Endothelial cell of umbilical vein (primary cell): Measurements from ENCODE around the gene OSBPL9. TPM values are rescaled to one million over a fixed set of nuclear protein-coding genes. Genes with fewer than 3 reads are reported as not detected.

ENCODE experiments used
- BruUV-seq: library from RNA; stranded (reverse); fragments of 400-500 nt; replicated peaks from 2 replicates; lab custom pipeline; 2021; lab: Mats Ljungman, UMichigan
- CTCF ChIA-PET: fragments of 300-600, 350-600 bp; sonication (Branson Sonifier 250); formaldehyde crosslinking; loops from one replicate; lab custom pipeline; 2021; ENCODE audit warnings: antibody characterized with exemption, inconsistent platforms; lab: Charles Lee
- POLR2A ChIA-PET: fragments of 300-600, 350-600 bp; sonication (Branson Sonifier 250); formaldehyde crosslinking; loops from one replicate; lab custom pipeline; 2021; ENCODE audit warnings: antibody characterized with exemption, inconsistent platforms; lab: Charles Lee
- DNase-seq: peaks from one replicate; pipeline ENCODE4 v3.0.0-alpha.2; 2011; ENCODE audit warnings: low read depth, low spot score
- FAIRE-seq: peaks from 2 replicates; lab custom pipeline; 2011; peaks lifted over from hg19 to GRCh38; lab: Jason Lieb, UNC
- H2AFZ ChIP-seq: 2 replicates; pipeline ENCODE4 v1.6.0; 2012; ENCODE audit warnings: low read depth, low read length, control low read depth, inconsistent platforms
- H3K27ac ChIP-seq: 2 replicates; pipeline ENCODE4 v1.5.1; 2011; ENCODE audit warnings: low read depth, mild to moderate bottlenecking, control low read depth, low read length, moderate library complexity; ENCODE audit not compliant: insufficient read depth
- H3K27me3 ChIP-seq, 2 experiments: 2 replicates each; pipeline versions ENCODE4 v1.6.0 to v1.6.1; 2011; ENCODE audit warnings: low read length in 2 of 2, mixed read lengths in 1 of 2; ENCODE audit not compliant: control insufficient read depth in 2 of 2, insufficient read depth in 2 of 2
- H3K36me3 ChIP-seq, 2 experiments: 2 replicates in 1 of 2; 3 replicates in 1 of 2; pipeline ENCODE4 v1.5.1; 2011; ENCODE audit warnings: low read length in 2 of 2, mild to moderate bottlenecking in 1 of 2, moderate library complexity in 1 of 2; ENCODE audit not compliant: control insufficient read depth in 2 of 2, insufficient read depth in 2 of 2; ENCODE audit errors: extremely low read depth in 1 of 2
- H3K4me1 ChIP-seq: 3 replicates; pipeline ENCODE4 v1.5.1; 2011; ENCODE audit warnings: mild to moderate bottlenecking, low read length; ENCODE audit not compliant: control insufficient read depth, insufficient read depth; ENCODE audit errors: extremely low read depth
- H3K4me2 ChIP-seq: 2 replicates; pipeline ENCODE4 v1.6.1; 2011; ENCODE audit warnings: low read length, control low read depth, mixed read lengths; ENCODE audit not compliant: insufficient read depth
- H3K4me3 ChIP-seq, 3 experiments: fragments of 200-600 bp in 1 of 3; sonication (generic), shearing (Covaris generic) in 1 of 3; replicated peaks in 1 of 3; 2 replicates each; pipeline ENCODE4 v1.5.1; 2011 to 2016; ENCODE audit warnings: control low read depth in 3 of 3, low read length in 3 of 3, mild to moderate bottlenecking in 2 of 3, inconsistent platforms in 1 of 3, low read depth in 1 of 3, moderate library complexity in 1 of 3; ENCODE audit not compliant: insufficient read depth in 1 of 3
- H3K79me2 ChIP-seq: 2 replicates; pipeline ENCODE4 v1.6.0; 2012; ENCODE audit warnings: low read length, inconsistent platforms; ENCODE audit not compliant: control insufficient read depth, insufficient read depth
- H3K9ac ChIP-seq: replicated peaks from 2 replicates; pipeline ENCODE3; 2011; ENCODE audit warnings: low read length, control low read depth; ENCODE audit not compliant: insufficient read depth; ENCODE audit errors: extremely low read depth
- H3K9me1 ChIP-seq: replicated peaks from 3 replicates; pipeline ENCODE4 v1.6.0; 2011; ENCODE audit warnings: mild to moderate bottlenecking, low read length; ENCODE audit not compliant: control insufficient read depth, insufficient read depth; ENCODE audit errors: extremely low read depth
- H3K9me3 ChIP-seq: replicated peaks from 2 replicates; pipeline ENCODE4 v1.5.1; 2012; ENCODE audit warnings: low read length, inconsistent platforms; ENCODE audit not compliant: control insufficient read depth, insufficient read depth
- H4K20me1 ChIP-seq: replicated peaks from 2 replicates; pipeline ENCODE3; 2011; ENCODE audit warnings: mild to moderate bottlenecking, low read length; ENCODE audit not compliant: control insufficient read depth, insufficient read depth; ENCODE audit errors: extremely low read depth
- CTCF ChIP-seq, 2 donors: IDR thresholded peaks; 1 replicate in 1 of 2; 2 replicates in 1 of 2; pipeline ENCODE4 v1.5.1; 2011; ENCODE audit warnings: low read length in 2 of 2, mild to moderate bottlenecking in 2 of 2, moderate library complexity in 2 of 2, control low read depth in 1 of 2, inconsistent platforms in 1 of 2, low read depth in 1 of 2; ENCODE audit not compliant: insufficient read depth in 1 of 2; ENCODE audit errors: extremely low read depth in 1 of 2
- EZH2 ChIP-seq: IDR thresholded peaks from 2 replicates; pipeline ENCODE4 v1.6.1; 2012; ENCODE audit warnings: borderline replicate concordance, low read depth, mild to moderate bottlenecking, moderate library complexity, low read length, inconsistent platforms; ENCODE audit not compliant: severe bottlenecking
- FOS ChIP-seq: IDR thresholded peaks from 2 replicates; pipeline ENCODE4 v1.6.1; 2011; ENCODE audit warnings: mild to moderate bottlenecking, low read length, moderate library complexity, borderline replicate concordance; ENCODE audit not compliant: insufficient read depth
- GATA2 ChIP-seq: IDR thresholded peaks from 2 replicates; pipeline ENCODE4 v1.7.0; 2011; ENCODE audit warnings: low read depth, mild to moderate bottlenecking, moderate library complexity, mixed read lengths, low read length; ENCODE audit not compliant: insufficient read length, insufficient read depth
- JUN ChIP-seq: IDR thresholded peaks from 2 replicates; pipeline ENCODE4 v1.6.1; 2011; ENCODE audit warnings: borderline replicate concordance, low read depth; ENCODE audit not compliant: insufficient read length, insufficient read depth
- MAX ChIP-seq: IDR thresholded peaks from 2 replicates; pipeline ENCODE4 v1.6.1; 2011; ENCODE audit not compliant: insufficient read depth, insufficient read length
- MYC ChIP-seq: IDR thresholded peaks from one replicate; pipeline ENCODE4 v1.6.1; 2011; ENCODE audit warnings: mild to moderate bottlenecking, low read depth, low read length
- POLR2A ChIP-seq: IDR thresholded peaks from 2 replicates; pipeline ENCODE4 v1.6.1; 2012; ENCODE audit warnings: low read depth, mild to moderate bottlenecking, control low read depth, low read length
- POLR2AphosphoS5 ChIP-seq: IDR thresholded peaks from 2 replicates; pipeline ENCODE4 v1.6.1; 2012; ENCODE audit warnings: low read depth, mild to moderate bottlenecking, control low read depth, low read length, moderate library complexity; ENCODE audit not compliant: insufficient read depth
- dilution Hi-C: fragments of 300-500 bp; cut with MboI; formaldehyde crosslinking; loops from one replicate; pipeline ENCODE4 v1.15.0; 2019; ENCODE audit warnings: low sequenced_read_pairs; ENCODE audit not compliant: extremely low pct_ligation_motif_present
- intact Hi-C: fragments of 100-400 bp; cut with micrococcal nuclease; formaldehyde crosslinking; loops from one replicate; pipeline ENCODE4 v1.10.0; 2022
- polyA plus RNA-seq, 4 experiments: library from polyadenylated mRNA; depleted of rRNA in 3 of 4; stranded (reverse) in 3 of 4; unstranded in 1 of 4; fragments of >200 nt; gene quantifications; 2 replicates each; pipeline versions ENCODE4 v1.2.1 to v1.2.3, GENCODE V29; 2011 to 2012; ENCODE audit warnings: missing spikeins in 1 of 4
- total RNA-seq: library from RNA; stranded (reverse); gene quantifications from 2 replicates; pipeline ENCODE4 v1.2.3, GENCODE V29; 2021

OSBPL9 gene
- total and polyA plus RNA-seq, 2 donors (not counting 3 experiments of a cell fraction or from before 2014, with no cell fraction given) = 46.2 to 80.3 TPM

DNA sequence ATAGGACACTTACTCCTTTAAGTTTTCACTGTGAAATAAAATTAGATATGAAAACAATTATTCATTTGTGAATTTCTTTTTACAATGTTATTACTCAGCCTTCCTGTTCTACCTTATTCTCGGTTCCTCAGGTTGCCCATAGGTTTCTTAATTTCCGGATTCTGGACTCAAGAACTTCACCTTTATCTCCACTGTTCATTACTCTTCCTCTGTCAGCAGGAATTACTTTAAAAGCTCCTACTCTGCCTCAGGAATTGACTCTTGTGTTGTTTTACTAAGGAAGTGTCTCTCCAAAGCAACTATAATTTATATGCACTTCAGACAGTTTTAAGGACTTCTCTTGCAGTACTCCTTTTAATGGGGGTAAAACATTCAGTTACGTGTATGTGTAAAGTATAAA is 123.8 kb downstream of the OSBPL9 start:
- TF ChIP-seq MYC = no peak
- TF ChIP-seq CTCF (IDR thresholded peaks at IDR 0.05; ENCODE audit: extremely low read depth in 1 of 2, insufficient read depth in 1 of 2, low read depth in 1 of 2, low read length in 2 of 2) = no peak
- no peak for TF ChIP-seq POLR2A
- no peak for TF ChIP-seq JUN
- no peak for TF ChIP-seq POLR2AphosphoS5
- TF ChIP-seq MAX = no peak
- no peak for TF ChIP-seq GATA2
- no peak for TF ChIP-seq EZH2
- TF ChIP-seq FOS = no peak
- Histone ChIP-seq H3K9ac (no peak overlapping the region), H3K9me3 (no peaks in the 10 kb centered on the region), H2AFZ (no peak overlapping the region), H3K36me3 (no peaks in the 10 kb centered on the region), H4K20me1 (no peaks in the 10 kb centered on the region), H3K9me1 (no peaks in the 10 kb centered on the region), H3K4me1 (peaks cover 35% of the 10 kb centered on the region), H3K27me3 (no peaks in the 10 kb centered on the region), H3K4me3 (no peak overlapping the region), H3K27ac (no peak overlapping the region), H3K4me2 (peak overlapping the region; percentile 49), H3K79me2 (peaks cover 24% of the 10 kb centered on the region)
- ChIA-PET CTCF (interaction anchor here (0.9 to 2.2 kb wide), 4 partner anchors 9 to 63 kb away, joined by 3 to 10 read pairs (median 6); no protein-coding TSS in a partner anchor), POLR2A (interaction anchor here (1.2 kb wide), 1 partner anchor 10 kb away, joined by 3 read pairs; no protein-coding TSS in a partner anchor)
- dilution Hi-C loops = no loop called here
- BruUV-seq = no TSS peak
- intact Hi-C loops = no loop called here
- FAIRE-seq (no peak), DNase-seq (peak; percentile 54)
